Neuronal stem cell (in vitro differentiated cells): ENCODE data around the gene SGTA.

Experiments
- DNase-seq: peaks from one replicate; pipeline ENCODE4 v3.0.0-alpha.2; 2013; ENCODE audit warnings: low spot score
- H2AFZ ChIP-seq: one replicate; pipeline ENCODE4 v1.6.1; 2013; ENCODE audit warnings: mild to moderate bottlenecking, low read length, inconsistent platforms
- H2AK5ac ChIP-seq: 2 replicates; pipeline ENCODE4 v1.6.1; 2013; ENCODE audit warnings: low read depth, mild to moderate bottlenecking, inconsistent platforms, low read length, moderate library complexity, mixed read lengths
- H2BK120ac ChIP-seq: 2 replicates; pipeline ENCODE4 v1.6.1; 2013; ENCODE audit warnings: low read depth, mild to moderate bottlenecking, inconsistent platforms, low read length, moderate library complexity, mixed read lengths
- H2BK12ac ChIP-seq: one replicate; pipeline ENCODE4 v1.6.1; 2013; ENCODE audit warnings: low read length, inconsistent platforms
- H2BK15ac ChIP-seq: 2 replicates; pipeline ENCODE4 v1.6.1; 2013; ENCODE audit warnings: mild to moderate bottlenecking, low read length, inconsistent platforms, mixed read lengths
- H2BK5ac ChIP-seq: one replicate; pipeline ENCODE4 v1.6.1; 2013; ENCODE audit warnings: inconsistent platforms, mild to moderate bottlenecking, low read length, moderate library complexity
- H3K14ac ChIP-seq: one replicate; pipeline ENCODE4 v1.6.1; 2013; ENCODE audit warnings: low read length, inconsistent platforms
- H3K18ac ChIP-seq: 2 replicates; pipeline ENCODE4 v1.6.1; 2013; ENCODE audit warnings: low read length, inconsistent platforms
- H3K23ac ChIP-seq: 2 replicates; pipeline ENCODE4 v1.6.1; 2013; ENCODE audit warnings: low read depth, mild to moderate bottlenecking, mixed read lengths, low read length, inconsistent platforms; ENCODE audit not compliant: poor library complexity
- H3K27ac ChIP-seq: replicated peaks from 3 replicates; pipeline ENCODE4 v1.5.1; 2013; ENCODE audit warnings: low read length, inconsistent platforms
- H3K27me3 ChIP-seq, 3 experiments: 2 replicates each; pipeline ENCODE4 v1.6.1; 2013; ENCODE audit warnings: low read length in 3 of 3, mild to moderate bottlenecking in 2 of 3, inconsistent platforms in 1 of 3, low read depth in 1 of 3, mixed read lengths in 1 of 3, moderate library complexity in 1 of 3; ENCODE audit not compliant: control insufficient read depth in 3 of 3, insufficient read depth in 3 of 3
- H3K36me3 ChIP-seq, 2 donors: replicated peaks in 1 of 2; 2 replicates each; pipeline ENCODE4 v1.6.1; 2013; ENCODE audit warnings: low read length in 2 of 2; ENCODE audit not compliant: control insufficient read depth in 2 of 2, insufficient read depth in 2 of 2
- H3K4ac ChIP-seq: 2 replicates; pipeline ENCODE4 v1.6.1; 2013; ENCODE audit warnings: inconsistent platforms, mild to moderate bottlenecking, low read length, moderate library complexity
- H3K4me1 ChIP-seq, 2 donors: 1 replicate in 1 of 2; 2 replicates in 1 of 2; pipeline ENCODE4 v1.6.1; 2013; ENCODE audit warnings: low read length in 2 of 2, low read depth in 1 of 2; ENCODE audit not compliant: control insufficient read depth in 2 of 2, insufficient read depth in 1 of 2
- H3K4me2 ChIP-seq: one replicate; pipeline ENCODE4 v1.6.1; 2013; ENCODE audit warnings: mild to moderate bottlenecking, low read length, inconsistent platforms; ENCODE audit not compliant: insufficient read depth, poor library complexity, severe bottlenecking
- H3K4me3 ChIP-seq, 2 donors: 2 replicates each; pipeline ENCODE4 v1.5.1; 2013; ENCODE audit warnings: low read length in 2 of 2, mild to moderate bottlenecking in 2 of 2, inconsistent platforms in 1 of 2, moderate library complexity in 1 of 2
- H3K79me1 ChIP-seq: one replicate; pipeline ENCODE4 v1.6.1; 2013; ENCODE audit warnings: low read depth, mild to moderate bottlenecking, inconsistent platforms, low read length, moderate library complexity
- H3K9ac ChIP-seq: one replicate; pipeline ENCODE4 v1.6.1; 2013; ENCODE audit warnings: mild to moderate bottlenecking, low read depth, low read length, inconsistent platforms; ENCODE audit not compliant: poor library complexity
- H3K9me3 ChIP-seq, 2 donors: replicated peaks in 1 of 2; 2 replicates each; pipeline versions ENCODE3 to v1.6.1; 2013; ENCODE audit warnings: low read length in 2 of 2, mild to moderate bottlenecking in 2 of 2, inconsistent platforms in 1 of 2, low read depth in 1 of 2, mixed read lengths in 1 of 2, moderate library complexity in 1 of 2; ENCODE audit not compliant: control insufficient read depth in 2 of 2, insufficient read depth in 1 of 2
- H4K8ac ChIP-seq: one replicate; pipeline ENCODE4 v1.6.1; 2013; ENCODE audit warnings: low read depth, mild to moderate bottlenecking, inconsistent platforms, low read length, moderate library complexity
- H4K91ac ChIP-seq: one replicate; pipeline ENCODE4 v1.6.1; 2013; ENCODE audit warnings: low read length, low read depth, mild to moderate bottlenecking, inconsistent platforms; ENCODE audit not compliant: poor library complexity
- WGBS, 2 donors: extraction: QIAGEN DNeasy Blood & Tissue Kit; methylation state at CpG; one replicate each; pipeline ENCODE4 v1.1.7; 2013; ENCODE audit warnings: missing lambda C conversion rate in 2 of 2, mixed read lengths in 1 of 2; ENCODE audit not compliant: insufficient read length in 2 of 2, insufficient replicate concordance in 1 of 2; ENCODE audit errors: extremely low coverage in 2 of 2; 5-methylcytosine and 5-hydroxymethylcytosine counted together

SGTA gene

GRCh38 chr19:2747349-2747748 is 35.7 kb downstream of the SGTA start:
- H2BK5ac ChIP-seq: no peak overlapping the region
- no peak overlapping the region for H2BK15ac ChIP-seq
- H4K8ac ChIP-seq: no peak overlapping the region
- no peaks in the 10 kb centered on the region for H3K36me3 ChIP-seq
- H3K4me1 ChIP-seq: peaks cover 0 to 2% of the 10 kb centered on the region in 2 donors
- H2BK120ac ChIP-seq: no peak overlapping the region
- H2AK5ac ChIP-seq: no peak overlapping the region
- H3K27ac ChIP-seq: no peak overlapping the region
- no peak overlapping the region for H3K9ac ChIP-seq
- WGBS, 2 donors: no CpG with 5 or more reads among the region's 7 CpGs
- no peak overlapping the region for H4K91ac ChIP-seq
- H3K79me1 ChIP-seq: no peaks in the 10 kb centered on the region
- H3K18ac ChIP-seq: no peak overlapping the region
- no peak overlapping the region for H2BK12ac ChIP-seq
- H3K4me2 ChIP-seq: no peak overlapping the region
- H3K27me3 ChIP-seq: peaks cover 0 to 3% (median 0%) of the 10 kb centered on the region in 3 experiments
- DNase-seq: no peak
- H3K14ac ChIP-seq: no peak overlapping the region
- no peak overlapping the region for H3K23ac ChIP-seq
- no peak overlapping the region for H2AFZ ChIP-seq
- H3K4me3 ChIP-seq: no peak overlapping the region
- peaks cover 0 to 3% of the 10 kb centered on the region in 2 donors for H3K9me3 ChIP-seq
- H3K4ac ChIP-seq: no peak overlapping the region

GRCh38 chr19:2744113-2744512 is 39.0 kb downstream of the SGTA start:
- no peak for DNase-seq
- Histone ChIP-seq H3K14ac (no peak overlapping the region), H4K91ac (no peak overlapping the region), H3K4me3 (no peak overlapping the region), H3K4me2 (no peak overlapping the region), H4K8ac (no peak overlapping the region), H2BK12ac (no peak overlapping the region), H3K4ac (no peak overlapping the region), H3K9ac (no peak overlapping the region), H3K79me1 (peaks cover 7% of the 10 kb centered on the region), H2BK5ac (no peak overlapping the region), H3K23ac (no peak overlapping the region), H2AFZ (no peak overlapping the region), H2BK15ac (no peak overlapping the region), H2BK120ac (no peak overlapping the region), H3K9me3 (peaks cover 0 to 3% of the 10 kb centered on the region in 2 donors), H2AK5ac (no peak overlapping the region), H3K4me1 (peaks cover 5% of the 10 kb centered on the region in 2 donors), H3K18ac (no peak overlapping the region), H3K27me3 (peaks cover 0 to 2% (median 0%) of the 10 kb centered on the region in 3 experiments), H3K36me3 (no peaks in the 10 kb centered on the region), H3K27ac (no peak overlapping the region)
- WGBS, 2 donors: no CpG with 5 or more reads among the region's 4 CpGs

- Histone ChIP-seq H3K18ac (no peak overlapping the region), H2BK12ac (no peak overlapping the region), H3K79me1 (peaks cover 10% of the 10 kb centered on the region), H3K36me3 (no peaks in the 10 kb centered on the region), H3K4me3 (no peak overlapping the region), H3K23ac (no peak overlapping the region), H2BK5ac (no peak overlapping the region), H3K4me1 (peaks cover 5 to 7% of the 10 kb centered on the region in 2 donors), H4K91ac (no peak overlapping the region), H3K4me2 (no peak overlapping the region), H3K4ac (no peak overlapping the region), H3K9me3 (no peaks in the 10 kb centered on the region), H3K9ac (no peak overlapping the region), H2BK120ac (no peak overlapping the region), H2BK15ac (no peak overlapping the region), H3K27ac (no peak overlapping the region), H2AFZ (no peak overlapping the region), H3K14ac (no peak overlapping the region), H4K8ac (no peak overlapping the region), H2AK5ac (no peak overlapping the region), H3K27me3 (no peaks in the 10 kb centered on the region)
- DNase-seq: no peak
- WGBS, 2 donors: no CpG with 5 or more reads among the region's 8 CpGs
Observed at GRCh38 chr19:2743099-2743498, 40.0 kb downstream of the SGTA start.

- no peak overlapping the region for H3K4ac ChIP-seq
- no peak overlapping the region for H2AK5ac ChIP-seq
- peak overlapping the region in 1 of 2 donors; percentile 30 for H3K4me3 ChIP-seq
- no peak overlapping the region for H3K9ac ChIP-seq
- H3K36me3 ChIP-seq: peaks cover 15 to 19% of the 10 kb centered on the region in 2 donors
- H3K18ac ChIP-seq: no peak overlapping the region
- H2BK15ac ChIP-seq: no peak overlapping the region
- no peak overlapping the region for H3K23ac ChIP-seq
- H2BK5ac ChIP-seq: no peak overlapping the region
- no peak overlapping the region for H2BK120ac ChIP-seq
- H3K27me3 ChIP-seq: no peaks in the 10 kb centered on the region
- peaks cover 0 to 7% of the 10 kb centered on the region in 2 donors for H3K9me3 ChIP-seq
- H3K27ac ChIP-seq: no peak overlapping the region
- no peak overlapping the region for H4K91ac ChIP-seq
- no peak overlapping the region for H4K8ac ChIP-seq
- H2BK12ac ChIP-seq: no peak overlapping the region
- DNase-seq: no peak
- no peak overlapping the region for H3K14ac ChIP-seq
- peaks cover 15% of the 10 kb centered on the region for H3K79me1 ChIP-seq
- H3K4me2 ChIP-seq: no peak overlapping the region
- peak overlapping the region; percentile 82 for H2AFZ ChIP-seq
- peaks cover 5 to 7% of the 10 kb centered on the region in 2 donors for H3K4me1 ChIP-seq
- WGBS, 2 donors: no CpG with 5 or more reads among the region's 13 CpGs
Observed at GRCh38 chr19:2740314-2740656, 42.8 kb downstream of the SGTA start.
